Mesendoderm (in vitro differentiated cells): Measurements from ENCODE around the gene ADARB2.

Source experiments
- DNase-seq: peaks from one replicate; pipeline ENCODE4 v3.0.0; 2013
- H2AK5ac ChIP-seq: 2 replicates; pipeline ENCODE4 v1.6.1; 2013; ENCODE audit warnings: low read length, inconsistent platforms
- H2BK120ac ChIP-seq: 2 replicates; pipeline ENCODE4 v1.6.1; 2013; ENCODE audit warnings: low read depth, mild to moderate bottlenecking, low read length, moderate library complexity, mixed read lengths
- H2BK15ac ChIP-seq: replicated peaks from 2 replicates; pipeline ENCODE4 v1.6.1; 2013; ENCODE audit warnings: low read depth, mild to moderate bottlenecking, moderate library complexity
- H2BK5ac ChIP-seq: 2 replicates; pipeline ENCODE4 v1.6.1; 2013; ENCODE audit warnings: low read length, inconsistent platforms
- H3K18ac ChIP-seq: 2 replicates; pipeline ENCODE4 v1.6.1; 2013; ENCODE audit warnings: mild to moderate bottlenecking, low read length, mixed read lengths
- H3K23ac ChIP-seq: one replicate; pipeline ENCODE4 v1.6.1; 2013; ENCODE audit warnings: low read length
- H3K27ac ChIP-seq: 2 replicates; pipeline ENCODE4 v1.5.1; 2013; ENCODE audit warnings: low read depth, mild to moderate bottlenecking, inconsistent platforms, low read length, moderate library complexity
- H3K27me3 ChIP-seq: 2 replicates; pipeline ENCODE4 v1.6.1; 2013; ENCODE audit warnings: low read length, control low read depth, mild to moderate bottlenecking, inconsistent platforms; ENCODE audit not compliant: insufficient read depth, poor library complexity
- H3K36me3 ChIP-seq: 2 replicates; pipeline ENCODE4 v1.6.1; 2013; ENCODE audit warnings: low read length, inconsistent platforms; ENCODE audit not compliant: control insufficient read depth, insufficient read depth
- H3K4ac ChIP-seq: one replicate; pipeline ENCODE4 v1.6.1; 2013; ENCODE audit warnings: low read depth, mild to moderate bottlenecking, low read length, moderate library complexity
- H3K4me1 ChIP-seq: 2 replicates; pipeline ENCODE4 v1.6.1; 2013; ENCODE audit warnings: low read depth, low read length, inconsistent platforms; ENCODE audit not compliant: control insufficient read depth
- H3K4me2 ChIP-seq: 2 replicates; pipeline ENCODE4 v1.6.1; 2013; ENCODE audit warnings: low read length
- H3K4me3 ChIP-seq: 2 replicates; pipeline ENCODE4 v1.5.1; 2013; ENCODE audit warnings: mild to moderate bottlenecking, low read length
- H3K56ac ChIP-seq: one replicate; pipeline ENCODE4 v1.6.1; 2013; ENCODE audit warnings: low read length
- H3K79me1 ChIP-seq: 2 replicates; pipeline ENCODE4 v1.6.1; 2013; ENCODE audit warnings: low read length, inconsistent platforms
- H3K79me2 ChIP-seq: 2 replicates; pipeline ENCODE4 v1.6.1; 2013; ENCODE audit warnings: mild to moderate bottlenecking, low read length; ENCODE audit not compliant: control insufficient read depth, insufficient read depth
- H3K9ac ChIP-seq: 2 replicates; pipeline ENCODE4 v1.6.1; 2013; ENCODE audit warnings: low read length, inconsistent platforms
- H4K5ac ChIP-seq: one replicate; pipeline ENCODE4 v1.6.1; 2013; ENCODE audit warnings: low read length
- H4K8ac ChIP-seq: one replicate; pipeline ENCODE4 v1.6.1; 2013; ENCODE audit warnings: low read depth, mild to moderate bottlenecking, control low read depth, low read length, moderate library complexity
- WGBS: extraction: QIAGEN DNeasy Blood & Tissue Kit; methylation state at CpG from one replicate; pipeline ENCODE4 v1.1.7; 2013; ENCODE audit warnings: low lambda C conversion rate, missing lambda C conversion rate; ENCODE audit not compliant: insufficient coverage; ENCODE audit errors: extremely low coverage; 5-methylcytosine and 5-hydroxymethylcytosine counted together

ADARB2 gene

GRCh38 chr10:1646332-1646731 lies 91.0 kb downstream of the ADARB2 start:
- Histone ChIP-seq H2BK5ac (no peak overlapping the region), H3K27me3 (no peaks in the 10 kb centered on the region), H3K36me3 (no peaks in the 10 kb centered on the region), H2BK15ac (no peak overlapping the region), H3K4ac (no peak overlapping the region), H4K8ac (no peak overlapping the region), H3K79me2 (no peaks in the 10 kb centered on the region), H3K56ac (no peak overlapping the region), H3K79me1 (no peaks in the 10 kb centered on the region), H3K23ac (no peak overlapping the region), H2AK5ac (no peak overlapping the region), H3K18ac (no peak overlapping the region), H4K5ac (no peak overlapping the region), H3K4me3 (no peak overlapping the region), H2BK120ac (no peak overlapping the region), H3K4me2 (no peak overlapping the region), H3K9ac (no peak overlapping the region), H3K4me1 (no peaks in the 10 kb centered on the region), H3K27ac (no peak overlapping the region)
- no peak for DNase-seq
- WGBS, result no CpG with 5 or more reads among the region's 5 CpGs

- H2BK5ac ChIP-seq, result no peak overlapping the region
- no peak for DNase-seq
- H4K8ac ChIP-seq, result no peak overlapping the region
- H3K18ac ChIP-seq, result no peak overlapping the region
- H3K56ac ChIP-seq, result no peak overlapping the region
- H3K79me2 ChIP-seq, result no peaks in the 10 kb centered on the region
- no peaks in the 10 kb centered on the region for H3K79me1 ChIP-seq
- no peak overlapping the region for H2BK15ac ChIP-seq
- H2AK5ac ChIP-seq, result no peak overlapping the region
- no peak overlapping the region for H3K23ac ChIP-seq
- H2BK120ac ChIP-seq, result no peak overlapping the region
- H3K4me3 ChIP-seq, result no peak overlapping the region
- H3K36me3 ChIP-seq, result no peaks in the 10 kb centered on the region
- H3K4ac ChIP-seq, result no peak overlapping the region
- H3K9ac ChIP-seq, result no peak overlapping the region
- no peaks in the 10 kb centered on the region for H3K27me3 ChIP-seq
- no CpG with 5 or more reads among the region's 4 CpGs for WGBS
- no peak overlapping the region for H3K4me2 ChIP-seq
- no peak overlapping the region for H3K27ac ChIP-seq
- no peaks in the 10 kb centered on the region for H3K4me1 ChIP-seq
- no peak overlapping the region for H4K5ac ChIP-seq
These were observed 91.4 kb downstream of the ADARB2 start for GRCh38 chr10:1645896-1646295.

GRCh38 chr10:1644191-1644711 lies 93.1 kb downstream of the ADARB2 start:
- Histone ChIP-seq H3K18ac (no peak overlapping the region), H3K9ac (no peak overlapping the region), H2BK120ac (no peak overlapping the region), H3K79me1 (no peaks in the 10 kb centered on the region), H3K4me1 (no peaks in the 10 kb centered on the region), H3K27ac (no peak overlapping the region), H3K36me3 (no peaks in the 10 kb centered on the region), H3K56ac (no peak overlapping the region), H2BK15ac (no peak overlapping the region), H3K27me3 (no peaks in the 10 kb centered on the region), H4K5ac (no peak overlapping the region), H2AK5ac (no peak overlapping the region), H3K79me2 (no peaks in the 10 kb centered on the region), H3K4ac (no peak overlapping the region), H4K8ac (no peak overlapping the region), H2BK5ac (no peak overlapping the region), H3K23ac (no peak overlapping the region), H3K4me3 (no peak overlapping the region), H3K4me2 (no peak overlapping the region)
- no peak for DNase-seq
- no CpG with 5 or more reads among the region's 15 CpGs for WGBS

GRCh38 chr10:1643908-1644179 lies 93.5 kb downstream of the ADARB2 start:
- H3K79me1 ChIP-seq, result no peaks in the 10 kb centered on the region
- H2BK5ac ChIP-seq, result no peak overlapping the region
- H3K4me1 ChIP-seq, result no peaks in the 10 kb centered on the region
- no peak overlapping the region for H3K23ac ChIP-seq
- WGBS, result no CpG with 5 or more reads among the region's 9 CpGs
- H3K9ac ChIP-seq, result no peak overlapping the region
- no peak overlapping the region for H3K18ac ChIP-seq
- no peak overlapping the region for H3K27ac ChIP-seq
- no peak overlapping the region for H3K4me3 ChIP-seq
- no peak overlapping the region for H3K4ac ChIP-seq
- no peaks in the 10 kb centered on the region for H3K79me2 ChIP-seq
- DNase-seq, result no peak
- H3K56ac ChIP-seq, result no peak overlapping the region
- no peak overlapping the region for H2AK5ac ChIP-seq
- no peaks in the 10 kb centered on the region for H3K27me3 ChIP-seq
- H4K8ac ChIP-seq, result no peak overlapping the region
- no peaks in the 10 kb centered on the region for H3K36me3 ChIP-seq
- no peak overlapping the region for H4K5ac ChIP-seq
- no peak overlapping the region for H2BK120ac ChIP-seq
- H2BK15ac ChIP-seq, result no peak overlapping the region
- no peak overlapping the region for H3K4me2 ChIP-seq

- Histone ChIP-seq H2AK5ac (no peak overlapping the region), H2BK5ac (no peak overlapping the region), H3K56ac (no peak overlapping the region), H3K27me3 (no peaks in the 10 kb centered on the region), H3K18ac (no peak overlapping the region), H3K79me2 (no peaks in the 10 kb centered on the region), H4K8ac (no peak overlapping the region), H3K4me2 (no peak overlapping the region), H3K23ac (no peak overlapping the region), H3K4me3 (no peak overlapping the region), H3K4me1 (no peaks in the 10 kb centered on the region), H3K9ac (no peak overlapping the region), H3K36me3 (no peaks in the 10 kb centered on the region), H2BK120ac (no peak overlapping the region), H2BK15ac (no peak overlapping the region), H3K4ac (no peak overlapping the region), H3K79me1 (no peaks in the 10 kb centered on the region), H4K5ac (no peak overlapping the region), H3K27ac (no peak overlapping the region)
- peak; percentile 76 for DNase-seq
- WGBS, result no CpG with 5 or more reads among the region's 11 CpGs
These were observed 94.0 kb downstream of the ADARB2 start for GRCh38 chr10:1643161-1643907.

GRCh38 chr10:1642600-1643160 lies 94.6 kb downstream of the ADARB2 start:
- no peak overlapping the region for H4K8ac ChIP-seq
- WGBS, result no CpG with 5 or more reads among the region's 8 CpGs

More at GRCh38 chr10:1642600-1643160, 94.6 kb downstream of the ADARB2 start:
- no peaks in the 10 kb centered on the region for H3K27me3 ChIP-seq
- H2BK15ac ChIP-seq, result no peak overlapping the region
- no peak overlapping the region for H2BK120ac ChIP-seq
- H3K56ac ChIP-seq, result no peak overlapping the region
- no peak overlapping the region for H3K4ac ChIP-seq
- H3K36me3 ChIP-seq, result no peaks in the 10 kb centered on the region
- H3K4me2 ChIP-seq, result no peak overlapping the region
- DNase-seq, result no peak
- no peaks in the 10 kb centered on the region for H3K4me1 ChIP-seq
- H4K5ac ChIP-seq, result no peak overlapping the region
- H2BK5ac ChIP-seq, result no peak overlapping the region
- no peak overlapping the region for H3K23ac ChIP-seq
- no peaks in the 10 kb centered on the region for H3K79me2 ChIP-seq
- H3K4me3 ChIP-seq, result no peak overlapping the region
- H3K18ac ChIP-seq, result no peak overlapping the region
- no peak overlapping the region for H3K27ac ChIP-seq
- H3K9ac ChIP-seq, result no peak overlapping the region
- no peaks in the 10 kb centered on the region for H3K79me1 ChIP-seq
- no peak overlapping the region for H2AK5ac ChIP-seq
